HUES48 (cell line): ENCODE results near the gene ADGRL3.

Source experiments
- H3K27ac ChIP-seq: one replicate; pipeline ENCODE4 v1.7.0; 2013; ENCODE audit warnings: low read depth, low read length, inconsistent platforms
- H3K27me3 ChIP-seq: 2 replicates; pipeline ENCODE4 v1.6.1; 2013; ENCODE audit warnings: mild to moderate bottlenecking, low read length; ENCODE audit not compliant: control insufficient read depth, insufficient read depth
- H3K36me3 ChIP-seq: 2 replicates; pipeline ENCODE4 v1.6.1; 2013; ENCODE audit warnings: low read length; ENCODE audit not compliant: control insufficient read depth, insufficient read depth
- H3K4me1 ChIP-seq: 2 replicates; pipeline ENCODE4 v1.6.1; 2013; ENCODE audit warnings: mild to moderate bottlenecking, low read length; ENCODE audit not compliant: control insufficient read depth, insufficient read depth
- H3K4me3 ChIP-seq: 2 replicates; pipeline ENCODE4 v1.5.1; 2013; ENCODE audit warnings: mild to moderate bottlenecking, low read depth, low read length
- H3K9ac ChIP-seq: 2 replicates; pipeline ENCODE4 v1.6.1; 2013; ENCODE audit warnings: mild to moderate bottlenecking, low read depth, low read length, moderate library complexity
- H3K9me3 ChIP-seq: 2 replicates; pipeline ENCODE4 v1.6.1; 2013; ENCODE audit warnings: low read length; ENCODE audit not compliant: control insufficient read depth, insufficient read depth

The ADGRL3 gene

DNA sequence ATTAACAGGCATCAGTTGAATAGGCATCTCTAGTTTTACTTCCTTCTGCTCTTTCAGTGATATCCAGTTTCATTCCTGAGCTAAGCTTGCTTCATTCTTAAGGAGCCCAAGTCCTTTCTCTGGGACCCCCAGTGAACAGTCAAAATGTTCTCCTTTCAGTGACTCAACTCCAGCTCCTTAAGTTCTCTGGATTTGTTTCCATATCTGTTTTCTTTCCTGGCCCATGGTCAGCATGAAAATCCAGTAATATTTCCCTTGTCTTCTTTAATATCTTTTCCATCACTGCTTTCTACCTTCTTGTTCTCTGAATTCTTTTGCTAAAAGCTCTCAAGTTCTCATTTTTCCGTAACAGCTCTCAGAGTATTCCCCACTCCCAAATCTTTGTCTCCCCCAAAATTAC is 25.5 kb downstream of the ADGRL3 start:
- Histone ChIP-seq H3K36me3 (no peaks in the 10 kb centered on the region), H3K9me3 (no peaks in the 10 kb centered on the region), H3K4me3 (no peak overlapping the region), H3K9ac (no peak overlapping the region), H3K27me3 (no peaks in the 10 kb centered on the region), H3K4me1 (peaks cover 8% of the 10 kb centered on the region; the same call in 1 of the 2 replicates), H3K27ac (no peak overlapping the region)

DNA sequence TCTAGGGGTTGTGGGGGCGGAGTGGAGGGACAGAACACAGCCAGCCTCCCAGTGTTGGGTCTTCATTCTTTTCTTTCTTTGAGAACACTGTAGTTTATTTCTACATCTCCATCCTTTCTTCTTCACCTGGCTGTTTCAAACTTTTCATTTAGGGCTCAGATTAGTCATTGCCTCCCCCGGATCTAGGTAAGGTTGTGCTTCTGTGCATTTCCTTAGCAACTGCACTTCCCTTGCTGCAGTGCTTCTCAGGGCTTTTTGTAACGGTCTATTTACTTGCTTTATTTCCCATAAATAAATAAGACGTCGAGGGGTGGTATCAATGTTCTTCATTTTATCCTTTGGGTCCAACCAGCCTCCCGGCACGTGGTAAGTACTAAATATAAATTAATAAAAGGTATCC is 31.3 kb downstream of the ADGRL3 start:
- no peak overlapping the region for H3K9ac ChIP-seq
- H3K4me1 ChIP-seq, result no peaks in the 10 kb centered on the region
- no peak overlapping the region for H3K4me3 ChIP-seq
- no peaks in the 10 kb centered on the region for H3K27me3 ChIP-seq
- H3K36me3 ChIP-seq, result no peaks in the 10 kb centered on the region
- no peaks in the 10 kb centered on the region for H3K9me3 ChIP-seq
- H3K27ac ChIP-seq, result no peak overlapping the region

DNA sequence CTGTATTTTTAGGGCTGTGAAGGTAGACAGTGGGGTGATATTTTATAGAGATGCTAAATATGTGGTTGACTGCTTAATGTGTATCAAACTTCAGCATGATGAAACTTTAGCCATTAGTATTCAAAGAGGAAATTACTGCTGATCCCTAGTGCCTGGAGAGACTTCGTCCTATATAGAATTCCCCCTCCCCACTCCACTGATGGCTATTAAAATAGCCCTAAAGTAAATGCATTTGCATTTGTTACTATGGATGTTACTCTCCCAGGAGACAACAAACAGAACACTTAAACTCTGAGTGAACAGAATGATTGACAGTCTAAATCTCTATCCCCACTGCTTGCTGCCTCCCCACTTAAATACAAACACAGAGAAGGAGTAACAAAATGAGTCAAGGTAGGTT is 39.1 kb downstream of the ADGRL3 start:
- Histone ChIP-seq H3K4me3 (no peak overlapping the region), H3K4me1 (peaks cover 11% of the 10 kb centered on the region), H3K27ac (no peak overlapping the region), H3K9me3 (no peaks in the 10 kb centered on the region), H3K9ac (no peak overlapping the region), H3K27me3 (no peaks in the 10 kb centered on the region), H3K36me3 (no peaks in the 10 kb centered on the region)

DNA sequence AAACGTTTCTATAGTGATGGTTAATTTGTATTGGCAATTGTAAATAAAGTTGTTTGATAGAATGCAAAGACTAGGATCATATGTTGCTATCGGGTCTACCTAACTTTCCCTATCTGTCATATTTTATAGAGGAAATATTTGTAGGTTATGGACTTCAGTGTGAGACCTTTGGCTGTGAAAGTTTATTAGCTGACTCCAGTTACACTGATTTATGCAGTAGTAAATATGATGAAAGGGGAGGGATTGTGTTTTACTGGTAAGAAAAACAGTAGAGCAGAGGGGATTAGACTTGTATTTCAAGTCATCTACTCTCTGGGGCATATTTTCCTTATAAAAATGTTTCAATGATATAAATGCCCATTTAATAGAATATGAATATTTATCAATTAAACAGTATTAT is 43.8 kb downstream of the ADGRL3 start:
- Histone ChIP-seq H3K27me3 (no peaks in the 10 kb centered on the region), H3K9ac (no peak overlapping the region), H3K27ac (no peak overlapping the region), H3K4me1 (peaks cover 26% of the 10 kb centered on the region), H3K4me3 (no peak overlapping the region), H3K9me3 (no peaks in the 10 kb centered on the region), H3K36me3 (no peaks in the 10 kb centered on the region)

- Histone ChIP-seq H3K9ac (0 out of 2 replicates have a peak overlapping the region, but pooled peaks have one; percentile 4), H3K27ac (no peak overlapping the region), H3K36me3 (no peaks in the 10 kb centered on the region), H3K4me3 (no peak overlapping the region), H3K27me3 (no peaks in the 10 kb centered on the region), H3K9me3 (no peaks in the 10 kb centered on the region), H3K4me1 (peaks cover 25% of the 10 kb centered on the region)
Measured at GRCh38 chr4:61245069-61245714, 45.1 kb downstream of the ADGRL3 start.

GRCh38 chr4:61246034-61246433 is 45.9 kb downstream of the ADGRL3 start:
- H3K4me3 ChIP-seq, result no peak overlapping the region
- no peak overlapping the region for H3K27ac ChIP-seq
- no peaks in the 10 kb centered on the region for H3K36me3 ChIP-seq
- no peaks in the 10 kb centered on the region for H3K27me3 ChIP-seq
- no peak overlapping the region for H3K9ac ChIP-seq
- no peaks in the 10 kb centered on the region for H3K9me3 ChIP-seq
- H3K4me1 ChIP-seq, result peaks cover 25% of the 10 kb centered on the region

DNA sequence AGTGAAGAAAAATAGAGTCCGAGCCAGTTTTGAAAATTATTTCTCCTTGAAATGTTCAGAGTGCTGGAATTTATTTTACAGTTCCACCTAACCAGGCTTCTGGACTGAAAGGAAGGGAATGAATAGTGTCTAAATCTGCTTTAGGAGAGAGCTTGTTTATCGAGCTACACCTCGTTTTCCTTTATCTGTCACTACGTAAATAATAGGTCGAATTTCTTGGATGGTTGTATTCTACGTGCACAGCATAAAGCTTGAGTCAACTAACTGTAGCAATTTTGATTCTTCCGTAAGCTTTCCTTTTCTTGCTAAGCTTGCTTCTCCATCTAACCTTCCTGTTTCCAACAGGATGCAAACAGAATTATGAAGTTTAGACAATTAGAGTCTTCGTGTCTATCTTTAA is 48.6 kb downstream of the ADGRL3 start:
- no peaks in the 10 kb centered on the region for H3K27me3 ChIP-seq
- no peak overlapping the region for H3K9ac ChIP-seq
- peaks cover 24% of the 10 kb centered on the region for H3K4me1 ChIP-seq
- H3K36me3 ChIP-seq, result no peaks in the 10 kb centered on the region
- no peak overlapping the region for H3K4me3 ChIP-seq
- no peaks in the 10 kb centered on the region for H3K9me3 ChIP-seq
- H3K27ac ChIP-seq, result no peak overlapping the region

GRCh38 chr4:61251129-61251528 is 51.0 kb downstream of the ADGRL3 start:
- no peaks in the 10 kb centered on the region for H3K9me3 ChIP-seq
- no peak overlapping the region for H3K4me3 ChIP-seq
- H3K36me3 ChIP-seq, result no peaks in the 10 kb centered on the region
- no peak overlapping the region for H3K27ac ChIP-seq
- H3K27me3 ChIP-seq, result no peaks in the 10 kb centered on the region
- peaks cover 17% of the 10 kb centered on the region for H3K4me1 ChIP-seq
- H3K9ac ChIP-seq, result no peak overlapping the region

- peaks cover 9% of the 10 kb centered on the region for H3K4me1 ChIP-seq
- no peak overlapping the region for H3K4me3 ChIP-seq
- no peaks in the 10 kb centered on the region for H3K36me3 ChIP-seq
- no peaks in the 10 kb centered on the region for H3K27me3 ChIP-seq
- H3K9me3 ChIP-seq, result no peaks in the 10 kb centered on the region
- H3K9ac ChIP-seq, result no peak overlapping the region
- no peak overlapping the region for H3K27ac ChIP-seq
Measured at GRCh38 chr4:61254406-61254805, 54.3 kb downstream of the ADGRL3 start.

DNA sequence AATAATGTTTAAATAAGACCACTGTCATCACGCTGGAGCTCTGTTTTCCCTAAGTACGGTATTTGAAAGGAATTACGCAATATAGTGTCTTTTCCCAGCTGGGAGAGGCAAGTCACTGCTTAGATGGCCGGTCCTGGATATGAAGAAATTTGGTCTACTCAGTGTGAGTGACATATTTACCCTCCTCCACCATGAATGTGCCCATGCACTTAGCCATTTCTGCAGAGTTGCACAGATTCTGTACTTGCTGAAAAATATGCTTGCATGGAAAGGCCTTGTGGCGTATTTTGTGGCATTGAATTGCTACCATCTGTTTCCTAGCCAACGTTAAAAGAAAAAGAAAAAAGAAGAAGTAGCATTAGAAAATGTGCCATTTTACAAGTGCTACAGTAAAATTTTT is 73.1 kb downstream of the ADGRL3 start:
- H3K27me3 ChIP-seq, result no peaks in the 10 kb centered on the region
- no peaks in the 10 kb centered on the region for H3K9me3 ChIP-seq
- H3K27ac ChIP-seq, result no peak overlapping the region
- H3K9ac ChIP-seq, result no peak overlapping the region
- H3K4me1 ChIP-seq, result peaks cover 37% of the 10 kb centered on the region
- no peaks in the 10 kb centered on the region for H3K36me3 ChIP-seq
- H3K4me3 ChIP-seq, result no peak overlapping the region

DNA sequence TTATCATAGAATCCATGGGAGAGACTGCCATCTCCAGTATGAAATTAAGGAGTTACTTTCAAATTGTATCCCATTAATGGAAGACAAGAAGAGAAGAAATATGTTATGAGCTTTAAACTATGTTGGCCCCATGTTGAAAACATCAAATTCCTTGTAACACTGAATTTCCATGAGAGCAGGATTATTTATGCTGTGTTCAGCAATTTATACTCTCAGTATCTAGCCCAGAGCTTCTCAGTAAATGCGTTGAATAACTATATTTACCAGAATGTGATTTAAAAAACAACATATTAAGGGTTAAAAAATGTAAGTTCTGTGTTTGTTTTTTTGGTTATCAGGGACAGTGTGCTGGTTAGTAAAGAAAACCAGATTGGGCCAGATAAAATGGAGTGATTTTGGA is 74.2 kb downstream of the ADGRL3 start:
- Histone ChIP-seq H3K4me1 (peaks cover 30% of the 10 kb centered on the region), H3K4me3 (no peak overlapping the region), H3K27ac (no peak overlapping the region), H3K9ac (no peak overlapping the region), H3K9me3 (no peaks in the 10 kb centered on the region), H3K27me3 (no peaks in the 10 kb centered on the region), H3K36me3 (no peaks in the 10 kb centered on the region)
